Frontal cortex (tissue), 4 donors: ENCODE results near the gene DIAPH1. TPM values are rescaled to one million over a fixed set of nuclear protein-coding genes. Genes with fewer than 3 reads are reported as not detected.

Experiments
- DNase-seq, 2 donors: peaks; one replicate each; pipeline ENCODE4 v3.0.0; 2012; ENCODE audit warnings: low spot score in 2 of 2
- FAIRE-seq: peaks from 2 replicates; lab custom pipeline; 2012; peaks lifted over from hg19 to GRCh38; lab: Jason Lieb, UNC
- total RNA-seq: library from RNA; depleted of rRNA; stranded (reverse); fragments of >200 nt; gene quantifications from one replicate; pipeline ENCODE4 v1.2.3, GENCODE V29; 2014
- donor health status: control.
- donor health status: control.
- donor health status: control.

Gene DIAPH1
- total RNA-seq, 1 donor from 2014 or later = 22.4 TPM

GRCh38 chr5:141490771-141491170 lies 128.0 kb downstream of the DIAPH1 start:
- DNase-seq (no peak), FAIRE-seq (no peak)

GRCh38 chr5:141490271-141490670 lies 128.5 kb downstream of the DIAPH1 start:
- DNase-seq (no peak), FAIRE-seq (no peak)

- DNase-seq (no peak), FAIRE-seq (no peak)
These were observed 129.0 kb downstream of the DIAPH1 start for GRCh38 chr5:141489841-141490240.

GRCh38 chr5:141488591-141489561 lies 129.9 kb downstream of the DIAPH1 start, which contains the start of gene PCDHGC5:
Gene PCDHGC5 (plus strand): TSS chr5:141489081. CDS start chr5:141489241, 160 bp downstream.
- FAIRE-seq (no peak), DNase-seq (peak in 1 of 2 donors; percentile 58)

GRCh38 chr5:141487131-141487530 lies 131.7 kb downstream of the DIAPH1 start:
- no peak for DNase-seq
- FAIRE-seq = no peak

GRCh38 chr5:141486091-141486490 lies 132.7 kb downstream of the DIAPH1 start:
- FAIRE-seq (no peak), DNase-seq (no peak)

- DNase-seq = no peak
- no peak for FAIRE-seq
These were observed 133.3 kb downstream of the DIAPH1 start for GRCh38 chr5:141485321-141486055.

GRCh38 chr5:141484641-141485311 lies 134.0 kb downstream of the DIAPH1 start, which contains the start of gene PCDHGC4:
Gene PCDHGC4 (plus strand): TSS chr5:141485030. CDS start chr5:141485174, 144 bp downstream.
- DNase-seq (no peak), FAIRE-seq (no peak)

- no peak for FAIRE-seq
- DNase-seq = no peak
These were observed 134.5 kb downstream of the DIAPH1 start for GRCh38 chr5:141484310-141484640.

- no peak for FAIRE-seq
These were observed 134.9 kb downstream of the DIAPH1 start for GRCh38 chr5:141483902-141484301.

GRCh38 chr5:141479776-141480175 lies 139.0 kb downstream of the DIAPH1 start:
- DNase-seq (no peak), FAIRE-seq (no peak)

More at GRCh38 chr5:141483902-141484301, 134.9 kb downstream of the DIAPH1 start:
- no peak for DNase-seq

- FAIRE-seq (no peak), DNase-seq (no peak)
These were observed 140.4 kb downstream of the DIAPH1 start for GRCh38 chr5:141478321-141478945.

GRCh38 chr5:141477815-141478214 lies 141.0 kb downstream of the DIAPH1 start:
- DNase-seq (no peak), FAIRE-seq (no peak)

- FAIRE-seq = no peak
These were observed 141.7 kb downstream of the DIAPH1 start for GRCh38 chr5:141477044-141477575.

GRCh38 chr5:141476132-141476911 lies 142.5 kb downstream of the DIAPH1 start:
- DNase-seq = no peak
- FAIRE-seq = no peak

More at GRCh38 chr5:141477044-141477575, 141.7 kb downstream of the DIAPH1 start:
- DNase-seq = no peak

- FAIRE-seq (no peak), DNase-seq (peak in 1 of 2 donors; percentile 82)
These were observed 143.1 kb downstream of the DIAPH1 start, which contains the start of gene PCDHGC3 for GRCh38 chr5:141475625-141476131. Gene PCDHGC3 (plus strand): TSS chr5:141475966. CDS start chr5:141476117, 151 bp downstream.

- no peak for DNase-seq
- no peak for FAIRE-seq
These were observed 153.4 kb downstream of the DIAPH1 start for GRCh38 chr5:141465351-141465750.
